SK-N-MC (cell line): ENCODE measurements around the gene CDYL.

Experiments
- EZH2 ChIP-seq: fragments of 200-600 bp; sonication (generic); IDR thresholded peaks from one replicate; pipeline ENCODE4 v1.6.1; 2017; ENCODE audit warnings: antibody characterized with exemption
- FOXP2 ChIP-seq: optimal IDR thresholded peaks from 2 replicates; pipeline ENCODE3; 2011; ENCODE audit warnings: mild to moderate bottlenecking, moderate library complexity; ENCODE audit not compliant: insufficient read depth; ENCODE audit errors: extremely low read length, control extremely low read depth
- POLR2AphosphoS5 ChIP-seq: IDR thresholded peaks from 2 replicates; pipeline ENCODE4 v1.6.1; 2012; ENCODE audit warnings: mild to moderate bottlenecking, low read depth, low read length, borderline replicate concordance

GRCh38 chr6:4768815-4769214, 7.4 kb upstream of the CDYL start:
- TF ChIP-seq FOXP2 = no peak
- no peak for TF ChIP-seq EZH2
- no peak for TF ChIP-seq POLR2AphosphoS5
